ENCODE results near the gene LDLRAD3. TPM values are rescaled to one million over a fixed set of nuclear protein-coding genes. Genes with fewer than 3 reads are reported as not detected.

LDLRAD3 gene
- total RNA-seq, 2 experiments from 2014 or later = not detected

DNA sequence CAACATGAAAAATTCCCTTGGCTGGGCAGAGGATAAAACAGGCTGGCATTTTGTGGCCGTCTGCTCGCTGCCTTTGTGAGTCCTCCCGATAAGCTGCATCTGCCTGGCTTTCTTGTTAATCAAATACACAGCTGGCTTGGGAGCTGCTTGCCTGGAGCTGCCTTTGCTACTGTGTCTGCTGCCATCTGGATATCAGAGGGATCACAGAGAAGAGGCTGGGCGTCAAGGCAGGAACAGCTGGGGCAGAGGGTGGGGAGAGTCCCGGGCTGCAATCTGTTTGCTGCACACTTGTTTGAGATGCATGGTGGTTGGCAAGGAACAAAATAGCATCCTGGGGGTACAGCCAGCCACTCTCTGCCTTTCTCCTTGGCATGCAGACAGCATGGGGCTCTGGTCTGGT, 309.4 kb downstream of the LDLRAD3 start:
- CTCF ChIA-PET = no interaction called here
- H3K9me3 Mint-ChIP-seq (ENCODE audit: low read depth) = no peaks in the 10 kb centered on the region

GRCh38 chr11:36254713-36255112, 310.9 kb downstream of the LDLRAD3 start:
- H3K27me3 Mint-ChIP-seq = peaks cover 17% of the 10 kb centered on the region
- ATAC-seq = no peak
- CTCF ChIA-PET = no interaction called here
- no peaks in the 10 kb centered on the region for H3K36me3 Mint-ChIP-seq
- H3K4me1 Mint-ChIP-seq = no peaks in the 10 kb centered on the region
- no peak overlapping the region for H3K27ac Mint-ChIP-seq
- DNase-seq = no peak
- no peak overlapping the region for H3K4me3 Mint-ChIP-seq
- no peaks in the 10 kb centered on the region for H3K9me3 Mint-ChIP-seq (ENCODE audit: low read depth)

More for the DNA sequence above, 309.4 kb downstream of the LDLRAD3 start:
- H3K4me3 Mint-ChIP-seq = no peak overlapping the region
- H3K4me1 Mint-ChIP-seq = no peaks in the 10 kb centered on the region
- H3K36me3 Mint-ChIP-seq = no peaks in the 10 kb centered on the region
- no peak for DNase-seq
- ATAC-seq = no peak
- H3K27me3 Mint-ChIP-seq = peaks cover 27% of the 10 kb centered on the region
- no peak overlapping the region for H3K27ac Mint-ChIP-seq

DNA sequence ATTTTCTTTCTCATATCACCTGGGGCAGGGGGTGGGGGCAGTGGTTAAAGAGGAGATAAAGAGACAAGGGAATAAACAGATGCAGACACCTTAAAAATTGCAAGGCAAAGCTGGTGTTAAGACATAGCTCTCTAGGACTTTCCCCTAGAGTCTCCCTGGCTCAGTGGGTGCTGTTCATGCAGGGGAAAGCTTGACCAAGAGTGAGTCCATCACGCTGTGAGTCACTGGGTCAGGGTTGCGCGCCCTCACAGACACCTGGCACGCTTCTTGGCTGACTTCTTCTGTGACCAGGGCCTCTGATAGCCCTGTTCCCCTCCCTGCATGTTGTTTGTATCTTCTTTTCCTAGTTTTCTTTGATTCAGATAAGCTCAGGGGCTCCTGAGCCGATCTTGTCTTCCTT, 313.5 kb downstream of the LDLRAD3 start:
- ATAC-seq (no peak), DNase-seq (no peak)
- H3K27me3 Mint-ChIP-seq = peaks cover 13% of the 10 kb centered on the region
- no peak overlapping the region for H3K4me3 Mint-ChIP-seq
- H3K4me1 Mint-ChIP-seq = no peaks in the 10 kb centered on the region
- no peaks in the 10 kb centered on the region for H3K9me3 Mint-ChIP-seq (ENCODE audit: low read depth)
- no peaks in the 10 kb centered on the region for H3K36me3 Mint-ChIP-seq
- CTCF ChIA-PET = interaction anchor here (1.1 to 2.1 kb wide), 2 partner anchors 9 to 215 kb away, joined by 3 to 9 read pairs; no protein-coding TSS in a partner anchor
- no peak overlapping the region for H3K27ac Mint-ChIP-seq

DNA sequence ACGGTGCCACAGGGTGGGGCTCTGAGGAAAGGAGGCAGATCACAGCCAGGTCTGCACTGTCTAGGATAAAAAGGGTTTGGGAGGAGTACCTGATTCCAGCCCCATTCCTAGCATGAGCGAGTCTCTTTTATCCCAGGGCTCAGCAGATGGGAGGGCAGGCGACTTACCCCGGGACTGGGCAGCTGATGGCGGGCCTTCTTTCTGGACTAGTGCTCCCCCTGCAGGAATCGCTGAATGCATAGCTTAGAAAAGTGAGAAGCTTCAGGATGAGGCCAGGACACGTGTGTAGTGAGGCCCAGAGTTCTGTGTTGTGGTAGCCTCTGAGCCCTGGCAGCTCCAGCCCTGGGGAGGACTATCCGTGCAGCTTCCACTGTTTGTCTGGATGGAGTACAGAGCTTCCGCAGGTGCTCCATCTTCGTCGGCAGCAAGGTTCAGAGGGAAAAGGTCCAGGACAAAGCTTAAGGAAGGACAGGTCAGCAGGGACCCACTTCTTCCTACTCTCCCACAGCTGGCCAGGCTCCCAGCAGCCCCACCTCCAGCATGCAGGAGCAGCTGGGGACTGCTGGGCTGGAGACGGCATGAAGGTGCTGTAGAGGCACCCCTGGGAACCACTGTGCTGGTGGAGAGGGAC, 315.0 kb downstream of the LDLRAD3 start:
- no peak for DNase-seq
- CTCF ChIA-PET = interaction anchor here (0.6 to 0.9 kb wide), 3 partner anchors 9 to 653 kb away, joined by 3 to 6 read pairs (median 3); no protein-coding TSS in a partner anchor
- no peak overlapping the region for H3K27ac Mint-ChIP-seq
- no peaks in the 10 kb centered on the region for H3K36me3 Mint-ChIP-seq
- no peak for ATAC-seq
- H3K4me1 Mint-ChIP-seq = no peaks in the 10 kb centered on the region
- H3K9me3 Mint-ChIP-seq (ENCODE audit: low read depth) = no peaks in the 10 kb centered on the region
- peaks cover 17% of the 10 kb centered on the region for H3K27me3 Mint-ChIP-seq
- H3K4me3 Mint-ChIP-seq = no peak overlapping the region

- no peaks in the 10 kb centered on the region for H3K36me3 Mint-ChIP-seq
- no peak for DNase-seq
- no peaks in the 10 kb centered on the region for H3K9me3 Mint-ChIP-seq (ENCODE audit: low read depth)
- no peak for ATAC-seq
- peaks cover 20% of the 10 kb centered on the region for H3K27me3 Mint-ChIP-seq
- H3K27ac Mint-ChIP-seq = no peak overlapping the region
- no peak overlapping the region for H3K4me3 Mint-ChIP-seq
- CTCF ChIA-PET = no interaction called here
- H3K4me1 Mint-ChIP-seq = no peaks in the 10 kb centered on the region
Measured at GRCh38 chr11:36261094-36261493, 317.2 kb downstream of the LDLRAD3 start.

- DNase-seq = no peak
- Mint-ChIP-seq H3K9me3 (ENCODE audit: low read depth) (no peaks in the 10 kb centered on the region), H3K27me3 (peaks cover 13% of the 10 kb centered on the region), H3K36me3 (no peaks in the 10 kb centered on the region), H3K27ac (no peak overlapping the region), H3K4me3 (no peak overlapping the region), H3K4me1 (no peaks in the 10 kb centered on the region)
- CTCF ChIA-PET = interaction anchor here (0.8 to 3.7 kb wide), 3 partner anchors 15 to 215 kb away, joined by 3 to 12 read pairs (median 4); no protein-coding TSS in a partner anchor
- no peak for ATAC-seq
Measured at GRCh38 chr11:36264011-36264972, 320.4 kb downstream of the LDLRAD3 start.

DNA sequence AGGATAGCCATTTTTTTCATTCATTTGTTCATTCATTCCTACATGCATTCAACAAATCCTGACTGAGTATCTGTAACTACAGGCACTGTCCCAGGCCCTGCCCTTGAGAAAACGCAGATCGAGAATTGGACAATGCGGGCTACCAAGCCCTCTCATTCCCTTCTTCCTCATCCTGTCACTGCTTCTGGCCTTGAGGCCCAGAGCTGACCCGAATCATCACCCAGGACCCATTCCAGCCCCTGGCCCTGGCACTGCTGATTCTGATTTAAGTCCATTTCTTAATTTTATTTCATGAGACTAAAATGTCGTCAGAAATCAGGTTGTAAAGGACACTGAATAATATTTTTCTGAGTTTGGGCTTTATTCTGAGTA, 321.1 kb downstream of the LDLRAD3 start:
- CTCF ChIA-PET = interaction anchor here (1.3 to 3.7 kb wide), 7 partner anchors 8 to 649 kb away, joined by 3 to 19 read pairs (median 8); no protein-coding TSS in a partner anchor
- H3K4me3 Mint-ChIP-seq = no peak overlapping the region
- no peaks in the 10 kb centered on the region for H3K36me3 Mint-ChIP-seq
- H3K9me3 Mint-ChIP-seq (ENCODE audit: low read depth) = no peaks in the 10 kb centered on the region
- H3K27me3 Mint-ChIP-seq = peaks cover 13% of the 10 kb centered on the region
- no peaks in the 10 kb centered on the region for H3K4me1 Mint-ChIP-seq
- no peak overlapping the region for H3K27ac Mint-ChIP-seq
- no peak for ATAC-seq
- DNase-seq = no peak

DNA sequence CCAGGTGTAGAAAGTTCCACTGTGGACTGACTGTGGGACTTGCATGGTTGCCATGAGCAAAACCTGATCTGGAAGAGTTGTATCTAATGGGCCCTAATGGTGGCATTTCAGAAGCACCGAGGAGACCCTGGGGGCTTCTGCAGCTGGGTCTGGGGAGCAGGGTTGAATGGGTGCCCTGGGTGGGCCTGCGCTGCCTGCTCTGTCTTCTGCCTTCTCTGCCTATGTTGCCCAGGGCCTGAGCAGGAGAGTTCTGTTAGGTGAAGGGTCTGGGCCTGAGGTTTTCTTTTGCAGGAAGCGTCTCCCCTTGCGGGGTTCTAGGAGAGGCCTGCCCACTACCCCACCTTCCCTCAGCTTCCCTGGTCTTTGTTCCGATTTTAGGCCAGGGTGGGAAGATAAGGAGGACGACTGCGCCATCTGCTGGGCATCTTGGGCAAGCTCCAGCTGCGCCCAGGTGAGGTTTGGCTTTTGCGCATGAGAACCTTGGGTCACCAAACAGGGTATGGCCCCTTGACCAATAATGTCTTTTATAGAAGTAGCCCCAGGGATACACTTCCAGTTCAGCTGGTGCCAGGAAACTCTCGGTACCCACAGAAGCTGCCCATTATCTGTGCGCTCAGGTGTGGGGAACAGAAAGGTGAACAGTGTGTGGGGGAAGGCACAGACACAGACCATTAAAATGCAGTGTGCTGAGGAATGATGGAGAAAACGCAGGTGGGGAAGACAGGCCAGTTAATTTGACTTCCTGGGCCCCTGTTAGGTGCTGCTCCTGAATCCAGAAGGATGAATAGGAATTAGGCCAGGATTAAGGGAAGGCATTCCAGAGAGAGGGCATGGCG, 322.1 kb downstream of the LDLRAD3 start:
- no peak overlapping the region for H3K4me3 Mint-ChIP-seq
- no peaks in the 10 kb centered on the region for H3K4me1 Mint-ChIP-seq
- peak; percentile 74 for ATAC-seq
- H3K27ac Mint-ChIP-seq = no peak overlapping the region
- peaks cover 12% of the 10 kb centered on the region for H3K27me3 Mint-ChIP-seq
- CTCF ChIA-PET = interaction anchor here (0.6 to 3.7 kb wide), 13 partner anchors 9 to 650 kb away, joined by 3 to 19 read pairs (median 8); partner anchors contain the start of gene FJX1
- H3K9me3 Mint-ChIP-seq (ENCODE audit: low read depth) = no peaks in the 10 kb centered on the region
- no peaks in the 10 kb centered on the region for H3K36me3 Mint-ChIP-seq
- peak; percentile 56 for DNase-seq

GRCh38 chr11:36266767-36267166, 322.9 kb downstream of the LDLRAD3 start:
- peaks cover under 1% of the 10 kb centered on the region for H3K4me1 Mint-ChIP-seq
- H3K9me3 Mint-ChIP-seq (ENCODE audit: low read depth) = no peaks in the 10 kb centered on the region
- H3K4me3 Mint-ChIP-seq = no peak overlapping the region
- peaks cover 7% of the 10 kb centered on the region for H3K27me3 Mint-ChIP-seq
- DNase-seq (no peak), ATAC-seq (no peak)
- CTCF ChIA-PET = interaction anchor here (0.8 to 3.7 kb wide), 9 partner anchors 8 to 651 kb away, joined by 4 to 19 read pairs (median 10); partner anchors contain the start of gene FJX1
- no peak overlapping the region for H3K27ac Mint-ChIP-seq
- H3K36me3 Mint-ChIP-seq = no peaks in the 10 kb centered on the region

- H3K4me3 Mint-ChIP-seq = no peak overlapping the region
- H3K27me3 Mint-ChIP-seq = peaks cover 5% of the 10 kb centered on the region
- DNase-seq (no peak), ATAC-seq (no peak)
- H3K4me1 Mint-ChIP-seq = peaks cover 4% of the 10 kb centered on the region
- no peak overlapping the region for H3K27ac Mint-ChIP-seq
- H3K36me3 Mint-ChIP-seq = peaks cover 6% of the 10 kb centered on the region
- CTCF ChIA-PET = interaction anchor here (1.8 to 3.2 kb wide), 3 partner anchors 24 to 653 kb away, joined by 4 to 19 read pairs (median 10); partner anchors contain the start of gene FJX1
- no peaks in the 10 kb centered on the region for H3K9me3 Mint-ChIP-seq (ENCODE audit: low read depth)
Measured at GRCh38 chr11:36268337-36268985, 324.6 kb downstream of the LDLRAD3 start.

- ATAC-seq (no peak), DNase-seq (no peak)
- Mint-ChIP-seq H3K36me3 (peaks cover 9% of the 10 kb centered on the region), H3K4me3 (no peak overlapping the region), H3K9me3 (ENCODE audit: low read depth) (no peaks in the 10 kb centered on the region), H3K4me1 (peaks cover 4% of the 10 kb centered on the region), H3K27ac (no peak overlapping the region), H3K27me3 (no peaks in the 10 kb centered on the region)
- CTCF ChIA-PET = no interaction called here
Measured at GRCh38 chr11:36270701-36271100, 326.8 kb downstream of the LDLRAD3 start.

GRCh38 chr11:36271794-36272407, 328.0 kb downstream of the LDLRAD3 start:
- DNase-seq (no peak), ATAC-seq (no peak)
- H3K27me3 Mint-ChIP-seq = no peaks in the 10 kb centered on the region
- H3K4me3 Mint-ChIP-seq = no peak overlapping the region
- H3K9me3 Mint-ChIP-seq (ENCODE audit: low read depth) = no peaks in the 10 kb centered on the region
- CTCF ChIA-PET = no interaction called here
- H3K27ac Mint-ChIP-seq = no peak overlapping the region
- peaks cover 4% of the 10 kb centered on the region for H3K4me1 Mint-ChIP-seq
- peaks cover 9% of the 10 kb centered on the region for H3K36me3 Mint-ChIP-seq

Data from activated CD8-positive, alpha-beta memory T cell treated with anti-CD3 and anti-CD28 coated beads, Interleukin-2, amount 10 ng/mL, durations not matched to agents 7 days and 5 days (primary cell).